Measurements from ENCODE around the gene LSM14A.
A peak's percentile ranks its signal among the peaks of the same experiment; 100 is the strongest.
"Not testable (repeated sequence)": the region's sequence is repeated elsewhere in the genome, so short reads cannot be mapped to it uniquely, and the experiment has no call there.

Gene LSM14A

GRCh38 chr19:34193876-34194275 lies 21.6 kb downstream of the LSM14A start:
- H3K4me3 ChIP-seq (ENCODE audit: low read depth, low read length): no peak overlapping the region
- TF ChIP-seq, protein P1, sequence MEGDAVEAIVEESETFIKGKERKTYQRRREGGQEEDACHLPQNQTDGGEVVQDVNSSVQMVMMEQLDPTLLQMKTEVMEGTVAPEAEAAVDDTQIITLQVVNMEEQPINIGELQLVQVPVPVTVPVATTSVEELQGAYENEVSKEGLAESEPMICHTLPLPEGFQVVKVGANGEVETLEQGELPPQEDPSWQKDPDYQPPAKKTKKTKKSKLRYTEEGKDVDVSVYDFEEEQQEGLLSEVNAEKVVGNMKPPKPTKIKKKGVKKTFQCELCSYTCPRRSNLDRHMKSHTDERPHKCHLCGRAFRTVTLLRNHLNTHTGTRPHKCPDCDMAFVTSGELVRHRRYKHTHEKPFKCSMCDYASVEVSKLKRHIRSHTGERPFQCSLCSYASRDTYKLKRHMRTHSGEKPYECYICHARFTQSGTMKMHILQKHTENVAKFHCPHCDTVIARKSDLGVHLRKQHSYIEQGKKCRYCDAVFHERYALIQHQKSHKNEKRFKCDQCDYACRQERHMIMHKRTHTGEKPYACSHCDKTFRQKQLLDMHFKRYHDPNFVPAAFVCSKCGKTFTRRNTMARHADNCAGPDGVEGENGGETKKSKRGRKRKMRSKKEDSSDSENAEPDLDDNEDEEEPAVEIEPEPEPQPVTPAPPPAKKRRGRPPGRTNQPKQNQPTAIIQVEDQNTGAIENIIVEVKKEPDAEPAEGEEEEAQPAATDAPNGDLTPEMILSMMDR (IDR thresholded peaks at IDR 0.05; ENCODE audit: low read depth, low read length): no peak
- TF ChIP-seq MYC (IDR thresholded peaks at IDR 0.05; ENCODE audit: low read depth, low read length) (no peak), POLR2A (IDR thresholded peaks at IDR 0.05; ENCODE audit: extremely low read depth, insufficient read length) (no peak)
- TF ChIP-seq, protein P2, sequence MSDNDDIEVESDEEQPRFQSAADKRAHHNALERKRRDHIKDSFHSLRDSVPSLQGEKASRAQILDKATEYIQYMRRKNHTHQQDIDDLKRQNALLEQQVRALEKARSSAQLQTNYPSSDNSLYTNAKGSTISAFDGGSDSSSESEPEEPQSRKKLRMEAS (IDR thresholded peaks at IDR 0.05; ENCODE audit: low read depth, low read length): no peak
- peak; percentile 4 for DNase-seq (ENCODE audit: low read depth)

DNA sequence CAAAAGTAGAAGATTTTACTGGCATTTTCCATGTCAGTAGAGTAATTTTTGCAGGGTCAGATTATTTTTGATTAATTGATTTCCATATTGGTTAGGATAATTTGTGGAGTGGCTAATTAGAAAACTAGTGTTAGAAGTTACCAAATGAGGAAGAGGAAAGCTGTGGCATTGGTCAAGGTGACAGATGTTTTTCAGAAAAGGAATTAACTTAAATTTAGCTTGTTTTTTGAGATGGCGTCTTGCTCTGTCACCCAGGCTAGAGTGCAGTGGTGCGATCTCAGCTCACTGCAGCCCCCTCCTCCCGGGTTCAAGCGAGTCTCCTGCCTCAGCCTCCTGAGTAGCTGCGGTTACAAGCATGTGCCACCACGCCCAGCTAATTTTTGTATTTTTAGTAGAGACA lies 28.8 kb downstream of the LSM14A start:
- no peak for TF ChIP-seq MYC (IDR thresholded peaks at IDR 0.05; ENCODE audit: low read depth, low read length)
- TF ChIP-seq, protein P2 (IDR thresholded peaks at IDR 0.05; ENCODE audit: low read depth, low read length): no peak
- no peak for TF ChIP-seq POLR2A (IDR thresholded peaks at IDR 0.05; ENCODE audit: extremely low read depth, insufficient read length)
- TF ChIP-seq, protein P1 (IDR thresholded peaks at IDR 0.05; ENCODE audit: low read depth, low read length): no peak
- no peak for DNase-seq (ENCODE audit: low read depth)
- no peak overlapping the region for H3K4me3 ChIP-seq (ENCODE audit: low read depth, low read length)

- not testable (repeated sequence) for DNase-seq (ENCODE audit: low read depth); H3K4me3 ChIP-seq (ENCODE audit: low read depth, low read length)
Measured at GRCh38 chr19:34205324-34205723, 33.0 kb downstream of the LSM14A start.

DNA sequence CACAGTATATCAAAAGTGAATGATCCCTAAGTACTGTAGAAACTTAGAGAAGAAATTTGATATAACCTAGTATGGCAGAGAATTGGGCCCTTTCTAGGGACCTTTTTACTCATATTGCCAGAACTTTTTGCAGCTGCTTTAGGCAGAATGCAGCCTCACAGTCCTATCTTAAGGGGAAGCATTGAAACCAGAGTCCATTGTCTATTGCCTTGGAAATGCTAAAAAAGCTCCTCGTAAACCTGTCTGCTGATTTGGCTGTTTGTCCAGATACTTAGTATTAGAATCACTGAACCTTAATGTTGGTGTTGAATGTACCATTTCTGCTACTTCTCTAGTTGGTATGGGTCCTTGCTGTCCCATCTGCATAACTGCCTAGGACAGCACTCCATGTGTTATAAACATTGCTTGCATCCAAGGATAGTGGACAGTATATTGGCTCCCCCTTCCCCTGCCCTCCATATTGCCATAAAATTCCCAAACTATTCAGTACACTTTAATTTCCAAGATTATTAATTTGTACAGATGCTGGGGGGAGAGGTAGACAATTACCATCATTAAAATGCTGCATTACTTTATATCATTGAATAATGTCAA lies 36.1 kb downstream of the LSM14A start:
- TF ChIP-seq, protein P2 (IDR thresholded peaks at IDR 0.05; ENCODE audit: low read depth, low read length): no peak
- TF ChIP-seq MYC (IDR thresholded peaks at IDR 0.05; ENCODE audit: low read depth, low read length) (no peak), POLR2A (IDR thresholded peaks at IDR 0.05; ENCODE audit: extremely low read depth, insufficient read length) (no peak)
- TF ChIP-seq, protein P1 (IDR thresholded peaks at IDR 0.05; ENCODE audit: low read depth, low read length): no peak
- DNase-seq (ENCODE audit: low read depth): no peak
- no peak overlapping the region for H3K4me3 ChIP-seq (ENCODE audit: low read depth, low read length)

DNA sequence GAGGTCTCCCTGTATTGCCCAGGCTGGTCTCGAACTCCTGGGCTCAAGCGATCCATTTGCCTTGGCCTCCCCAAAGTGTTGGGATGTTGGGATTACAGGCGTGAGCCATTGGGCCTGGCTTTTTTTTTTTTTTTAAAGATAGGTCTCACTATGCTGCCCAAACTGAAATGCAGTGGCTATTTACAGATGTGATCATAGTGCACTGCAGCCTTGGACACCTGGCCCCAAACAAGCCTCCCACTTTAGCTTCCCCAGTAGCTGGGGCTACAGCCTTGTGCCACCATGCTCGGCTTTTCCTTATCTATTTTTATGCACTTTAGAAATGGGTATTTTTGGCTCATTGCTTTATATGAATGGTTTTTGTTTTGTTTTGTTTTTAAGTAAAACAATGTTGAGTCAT lies 37.4 kb downstream of the LSM14A start:
- TF ChIP-seq, protein P1 (IDR thresholded peaks at IDR 0.05; ENCODE audit: low read depth, low read length): no peak
- TF ChIP-seq, protein P2 (IDR thresholded peaks at IDR 0.05; ENCODE audit: low read depth, low read length): no peak
- TF ChIP-seq POLR2A (IDR thresholded peaks at IDR 0.05; ENCODE audit: extremely low read depth, insufficient read length) (no peak), MYC (IDR thresholded peaks at IDR 0.05; ENCODE audit: low read depth, low read length) (no peak)
- H3K4me3 ChIP-seq (ENCODE audit: low read depth, low read length): no peak overlapping the region
- DNase-seq (ENCODE audit: low read depth): no peak

- no peak overlapping the region for H3K4me3 ChIP-seq (ENCODE audit: low read depth, low read length)
- TF ChIP-seq MYC (IDR thresholded peaks at IDR 0.05; ENCODE audit: low read depth, low read length) (no peak), POLR2A (IDR thresholded peaks at IDR 0.05; ENCODE audit: extremely low read depth, insufficient read length) (no peak)
- TF ChIP-seq, protein P1 (IDR thresholded peaks at IDR 0.05; ENCODE audit: low read depth, low read length): no peak
- TF ChIP-seq, protein P2 (IDR thresholded peaks at IDR 0.05; ENCODE audit: low read depth, low read length): no peak
- no peak for DNase-seq (ENCODE audit: low read depth)
Measured at GRCh38 chr19:34213283-34213682, 41.0 kb downstream of the LSM14A start.

Measured in NB4 (cell line).